HepG2 (cell line): Measurements from ENCODE around the gene LSM14B. TPM values are rescaled to one million over a fixed set of nuclear protein-coding genes. Genes with fewer than 3 reads are reported as not detected.

Experiments used
- ATF1 ChIP-seq: IDR thresholded peaks from 2 replicates; pipeline ENCODE4 v1.6.1; 2016; ENCODE audit warnings: mild to moderate bottlenecking, control low read depth
- CEBPB ChIP-seq: IDR thresholded peaks from 2 replicates; pipeline ENCODE4 v1.6.1; 2011; ENCODE audit warnings: low read depth, low read length, improper control_type of control experiment, borderline replicate concordance
- FOSL2 ChIP-seq: sonication (generic); formaldehyde crosslinking; IDR thresholded peaks from 2 replicates; pipeline ENCODE4 v1.4.0; 2020; ENCODE audit warnings: missing genetic modification reagents
- FOXA3 ChIP-seq: IDR thresholded peaks from 2 replicates; pipeline ENCODE4 v1.6.1; 2016; ENCODE audit warnings: missing genetic modification reagents, missing compliant biosample characterization
- GFI1 ChIP-seq: sonication (generic); formaldehyde crosslinking; IDR thresholded peaks from 2 replicates; pipeline ENCODE4 v1.5.0; 2020; ENCODE audit warnings: missing genetic modification reagents, mild to moderate bottlenecking, borderline replicate concordance
- HNRNPK ChIP-seq: fragments of 200-400 bp; formaldehyde crosslinking; IDR thresholded peaks from 2 replicates; pipeline ENCODE4 v1.6.1; 2018; ENCODE audit warnings: low read length, low read depth, moderate library complexity, mild to moderate bottlenecking; ENCODE audit not compliant: poor library complexity, severe bottlenecking
- IKZF4 ChIP-seq: sonication (generic); formaldehyde crosslinking; IDR thresholded peaks from 2 replicates; pipeline ENCODE4 v1.5.1; 2020; ENCODE audit warnings: borderline replicate concordance, mild to moderate bottlenecking, low read depth, missing genetic modification reagents; ENCODE audit errors: not compliant biosample characterization
- ISX ChIP-seq: sonication (generic); formaldehyde crosslinking; conservative IDR thresholded peaks from 2 replicates; pipeline ENCODE4 v1.5.0; 2020; ENCODE audit warnings: missing genetic modification reagents
- MTA1 ChIP-seq: sonication (generic); formaldehyde crosslinking; IDR thresholded peaks from 2 replicates; pipeline ENCODE4 v1.4.0; 2020; ENCODE audit warnings: missing genetic modification reagents, mild to moderate bottlenecking, borderline replicate concordance
- NFE2L1 ChIP-seq: sonication (generic); formaldehyde crosslinking; IDR thresholded peaks from 2 replicates; pipeline ENCODE4 v1.4.0; 2020; ENCODE audit warnings: missing genetic modification reagents, mild to moderate bottlenecking, borderline replicate concordance
- NR2F2 ChIP-seq: IDR thresholded peaks from 2 replicates; pipeline ENCODE4 v1.6.1; 2012; ENCODE audit warnings: low read depth, inconsistent platforms, borderline replicate concordance
- SAFB2 ChIP-seq: sonication (generic); formaldehyde crosslinking; IDR thresholded peaks from 2 replicates; pipeline ENCODE4 v1.5.1; 2020; ENCODE audit warnings: missing genetic modification reagents, low read depth, mild to moderate bottlenecking, borderline replicate concordance
- SCMH1 ChIP-seq: sonication (generic); formaldehyde crosslinking; IDR thresholded peaks from 2 replicates; pipeline ENCODE4 v1.9.0; 2021; ENCODE audit warnings: missing genetic modification reagents, mild to moderate bottlenecking, borderline replicate concordance
- SOX5 ChIP-seq: IDR thresholded peaks from 2 replicates; pipeline ENCODE4 v1.6.1; 2016; ENCODE audit warnings: borderline replicate concordance
- SRSF9 ChIP-seq: fragments of 200-400 bp; formaldehyde crosslinking; IDR thresholded peaks from 2 replicates; pipeline ENCODE4 v1.6.1; 2018; ENCODE audit warnings: borderline replicate concordance, mild to moderate bottlenecking, low read depth, low read length; ENCODE audit not compliant: insufficient read depth, poor library complexity, severe bottlenecking
- SSRP1 ChIP-seq: IDR thresholded peaks from 2 replicates; pipeline ENCODE4 v1.6.1; 2016; ENCODE audit warnings: control low read depth
- YY1 ChIP-seq: IDR thresholded peaks from 2 replicates; pipeline ENCODE4 v1.6.1; 2011; ENCODE audit warnings: low read length, low read depth, moderate library complexity, mild to moderate bottlenecking; ENCODE audit not compliant: insufficient read depth, insufficient replicate concordance
- ZNF431 ChIP-seq: sonication (generic); formaldehyde crosslinking; IDR thresholded peaks from 2 replicates; pipeline ENCODE4 v1.9.0; 2022; ENCODE audit warnings: missing genetic modification reagents, low read depth, mild to moderate bottlenecking, borderline replicate concordance
- ZNF746 ChIP-seq: sonication (generic); formaldehyde crosslinking; IDR thresholded peaks from 2 replicates; pipeline ENCODE4 v1.8.0; 2022; ENCODE audit warnings: mild to moderate bottlenecking, missing genetic modification reagents
- ZNF891 ChIP-seq: sonication (generic); formaldehyde crosslinking; IDR thresholded peaks from 2 replicates; pipeline ENCODE4 v1.5.0; 2020; ENCODE audit warnings: mild to moderate bottlenecking, missing genetic modification reagents
- polyA plus RNA-seq, 8 experiments: library from polyadenylated mRNA; depleted of rRNA in 3 of 8; stranded (reverse) in 7 of 8; unstranded in 1 of 8; fragments of >200 nt; fragmentation: Illumina TruSeq in 4 of 8; extraction: Trizol in 4 of 8; gene quantifications; 2 replicates each; pipeline versions ENCODE4 v1.2.1 to v1.2.3, GENCODE V29; 2011 to 2016; ENCODE audit warnings: low read depth in 4 of 8, missing spikeins in 1 of 8, mixed read lengths in 1 of 8; ENCODE audit not compliant: insufficient read depth in 1 of 8
- total RNA-seq, 5 experiments: library from RNA; depleted of rRNA; stranded (reverse); fragments of >200 nt; fragmentation: Illumina TruSeq; extraction: Trizol; gene quantifications; 2 replicates each; pipeline ENCODE4 v1.2.3, GENCODE V29; 2016; ENCODE audit warnings: low read depth in 1 of 5
- TF ChIP-seq, protein P1 (sequence below): sonication (generic); formaldehyde crosslinking; IDR thresholded peaks from 2 replicates; pipeline ENCODE4 v1.5.1; 2020; ENCODE audit warnings: mild to moderate bottlenecking, missing genetic modification reagents, borderline replicate concordance
- TF ChIP-seq, protein P2 (sequence below): sonication (generic); formaldehyde crosslinking; IDR thresholded peaks from 2 replicates; pipeline ENCODE4 v1.5.1; 2020; ENCODE audit warnings: mild to moderate bottlenecking, missing genetic modification reagents, borderline replicate concordance

Gene LSM14B
- total and polyA plus RNA-seq, 2 of the 13 experiments (the other 11 are each of a cell fraction or from before 2014, with no cell fraction given) = 43.3 to 79.2 TPM

DNA sequence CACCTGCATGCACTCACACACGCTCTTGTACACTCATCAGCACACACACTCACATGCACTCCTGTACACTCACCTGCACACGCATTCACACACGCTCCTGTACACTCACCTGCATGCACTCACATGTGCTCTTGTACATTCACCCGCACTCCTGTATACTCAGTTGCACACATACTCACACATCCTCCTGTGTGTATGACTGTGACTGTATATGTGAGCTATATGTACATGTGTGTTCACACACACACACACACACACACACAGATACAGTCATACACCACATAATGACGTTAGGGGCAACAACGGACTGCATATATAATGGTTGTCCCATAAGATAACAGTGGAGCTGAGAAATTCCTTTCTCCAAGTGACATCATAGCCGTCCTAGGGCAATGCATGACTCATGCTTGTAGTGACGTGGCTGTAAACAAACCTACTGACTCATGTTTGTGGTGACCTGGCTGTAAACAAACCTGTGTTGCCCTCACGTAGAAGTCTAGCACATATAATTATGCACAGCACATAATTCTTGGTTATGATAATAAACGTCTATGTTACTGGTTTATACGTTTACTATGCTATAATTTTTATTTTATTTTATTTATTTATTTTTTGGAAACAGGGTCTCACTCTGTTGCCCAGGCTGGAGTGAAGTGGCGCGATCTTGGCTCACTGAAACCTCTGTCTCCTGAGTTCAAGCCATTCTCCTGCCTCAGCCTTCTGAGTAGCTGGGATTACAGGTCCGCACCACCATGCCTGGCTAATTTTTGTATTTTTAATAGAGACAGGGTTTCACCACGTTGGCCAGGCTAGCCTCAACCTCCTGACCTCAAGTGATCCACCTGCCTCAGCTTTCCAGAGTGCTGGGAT is 33.8 kb upstream of the LSM14B start (continued):
- TF ChIP-seq, protein P1, sequence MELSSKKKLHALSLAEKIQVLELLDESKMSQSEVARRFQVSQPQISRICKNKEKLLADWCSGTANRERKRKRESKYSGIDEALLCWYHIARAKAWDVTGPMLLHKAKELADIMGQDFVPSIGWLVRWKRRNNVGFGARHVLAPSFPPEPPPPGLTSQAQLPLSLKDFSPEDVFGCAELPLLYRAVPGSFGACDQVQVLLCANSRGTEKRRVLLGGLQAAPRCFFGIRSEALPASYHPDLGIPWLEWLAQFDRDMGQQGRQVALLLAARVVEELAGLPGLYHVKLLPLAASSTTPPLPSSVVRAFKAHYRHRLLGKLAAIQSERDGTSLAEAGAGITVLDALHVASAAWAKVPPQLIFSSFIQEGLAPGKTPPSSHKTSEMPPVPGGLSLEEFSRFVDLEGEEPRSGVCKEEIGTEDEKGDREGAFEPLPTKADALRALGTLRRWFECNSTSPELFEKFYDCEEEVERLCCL = no peak
- TF ChIP-seq CEBPB = no peak
- TF ChIP-seq SOX5 (CRISPR knock-in tag) = no peak
- TF ChIP-seq HNRNPK = no peak
- no peak for TF ChIP-seq SAFB2 (CRISPR knock-in tag)
- TF ChIP-seq GFI1 (CRISPR knock-in tag) = no peak
- no peak for TF ChIP-seq NFE2L1 (CRISPR knock-in tag)
- TF ChIP-seq MTA1 (CRISPR knock-in tag) = 0 out of 2 replicates have a peak, but pooled peaks have one; percentile 15
- peak; percentile 92 for TF ChIP-seq FOXA3 (CRISPR knock-in tag)
- no peak for TF ChIP-seq ISX
- TF ChIP-seq IKZF4 (CRISPR knock-in tag) = no peak
- TF ChIP-seq, protein P2, sequence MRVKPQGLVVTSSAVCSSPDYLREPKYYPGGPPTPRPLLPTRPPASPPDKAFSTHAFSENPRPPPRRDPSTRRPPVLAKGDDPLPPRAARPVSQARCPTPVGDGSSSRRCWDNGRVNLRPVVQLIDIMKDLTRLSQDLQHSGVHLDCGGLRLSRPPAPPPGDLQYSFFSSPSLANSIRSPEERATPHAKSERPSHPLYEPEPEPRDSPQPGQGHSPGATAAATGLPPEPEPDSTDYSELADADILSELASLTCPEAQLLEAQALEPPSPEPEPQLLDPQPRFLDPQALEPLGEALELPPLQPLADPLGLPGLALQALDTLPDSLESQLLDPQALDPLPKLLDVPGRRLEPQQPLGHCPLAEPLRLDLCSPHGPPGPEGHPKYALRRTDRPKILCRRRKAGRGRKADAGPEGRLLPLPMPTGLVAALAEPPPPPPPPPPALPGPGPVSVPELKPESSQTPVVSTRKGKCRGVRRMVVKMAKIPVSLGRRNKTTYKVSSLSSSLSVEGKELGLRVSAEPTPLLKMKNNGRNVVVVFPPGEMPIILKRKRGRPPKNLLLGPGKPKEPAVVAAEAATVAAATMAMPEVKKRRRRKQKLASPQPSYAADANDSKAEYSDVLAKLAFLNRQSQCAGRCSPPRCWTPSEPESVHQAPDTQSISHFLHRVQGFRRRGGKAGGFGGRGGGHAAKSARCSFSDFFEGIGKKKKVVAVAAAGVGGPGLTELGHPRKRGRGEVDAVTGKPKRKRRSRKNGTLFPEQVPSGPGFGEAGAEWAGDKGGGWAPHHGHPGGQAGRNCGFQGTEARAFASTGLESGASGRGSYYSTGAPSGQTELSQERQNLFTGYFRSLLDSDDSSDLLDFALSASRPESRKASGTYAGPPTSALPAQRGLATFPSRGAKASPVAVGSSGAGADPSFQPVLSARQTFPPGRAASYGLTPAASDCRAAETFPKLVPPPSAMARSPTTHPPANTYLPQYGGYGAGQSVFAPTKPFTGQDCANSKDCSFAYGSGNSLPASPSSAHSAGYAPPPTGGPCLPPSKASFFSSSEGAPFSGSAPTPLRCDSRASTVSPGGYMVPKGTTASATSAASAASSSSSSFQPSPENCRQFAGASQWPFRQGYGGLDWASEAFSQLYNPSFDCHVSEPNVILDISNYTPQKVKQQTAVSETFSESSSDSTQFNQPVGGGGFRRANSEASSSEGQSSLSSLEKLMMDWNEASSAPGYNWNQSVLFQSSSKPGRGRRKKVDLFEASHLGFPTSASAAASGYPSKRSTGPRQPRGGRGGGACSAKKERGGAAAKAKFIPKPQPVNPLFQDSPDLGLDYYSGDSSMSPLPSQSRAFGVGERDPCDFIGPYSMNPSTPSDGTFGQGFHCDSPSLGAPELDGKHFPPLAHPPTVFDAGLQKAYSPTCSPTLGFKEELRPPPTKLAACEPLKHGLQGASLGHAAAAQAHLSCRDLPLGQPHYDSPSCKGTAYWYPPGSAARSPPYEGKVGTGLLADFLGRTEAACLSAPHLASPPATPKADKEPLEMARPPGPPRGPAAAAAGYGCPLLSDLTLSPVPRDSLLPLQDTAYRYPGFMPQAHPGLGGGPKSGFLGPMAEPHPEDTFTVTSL (CRISPR knock-in tag) = no peak
- TF ChIP-seq SSRP1 (CRISPR knock-in tag) = no peak
- TF ChIP-seq SRSF9 = no peak
- TF ChIP-seq NR2F2 = no peak
- TF ChIP-seq FOSL2 (CRISPR knock-in tag) = peak; percentile 100
- peak; percentile 67; the same call in 1 of the 2 replicates for TF ChIP-seq ATF1 (CRISPR knock-in tag)
- TF ChIP-seq ZNF746 (CRISPR knock-in tag) = no peak
- no peak for TF ChIP-seq ZNF891
- TF ChIP-seq ZNF431 (CRISPR knock-in tag) = no peak
- no peak for TF ChIP-seq SCMH1
- TF ChIP-seq YY1 = no peak
